ENCODE data around the gene TCF7.

Gene TCF7

DNA sequence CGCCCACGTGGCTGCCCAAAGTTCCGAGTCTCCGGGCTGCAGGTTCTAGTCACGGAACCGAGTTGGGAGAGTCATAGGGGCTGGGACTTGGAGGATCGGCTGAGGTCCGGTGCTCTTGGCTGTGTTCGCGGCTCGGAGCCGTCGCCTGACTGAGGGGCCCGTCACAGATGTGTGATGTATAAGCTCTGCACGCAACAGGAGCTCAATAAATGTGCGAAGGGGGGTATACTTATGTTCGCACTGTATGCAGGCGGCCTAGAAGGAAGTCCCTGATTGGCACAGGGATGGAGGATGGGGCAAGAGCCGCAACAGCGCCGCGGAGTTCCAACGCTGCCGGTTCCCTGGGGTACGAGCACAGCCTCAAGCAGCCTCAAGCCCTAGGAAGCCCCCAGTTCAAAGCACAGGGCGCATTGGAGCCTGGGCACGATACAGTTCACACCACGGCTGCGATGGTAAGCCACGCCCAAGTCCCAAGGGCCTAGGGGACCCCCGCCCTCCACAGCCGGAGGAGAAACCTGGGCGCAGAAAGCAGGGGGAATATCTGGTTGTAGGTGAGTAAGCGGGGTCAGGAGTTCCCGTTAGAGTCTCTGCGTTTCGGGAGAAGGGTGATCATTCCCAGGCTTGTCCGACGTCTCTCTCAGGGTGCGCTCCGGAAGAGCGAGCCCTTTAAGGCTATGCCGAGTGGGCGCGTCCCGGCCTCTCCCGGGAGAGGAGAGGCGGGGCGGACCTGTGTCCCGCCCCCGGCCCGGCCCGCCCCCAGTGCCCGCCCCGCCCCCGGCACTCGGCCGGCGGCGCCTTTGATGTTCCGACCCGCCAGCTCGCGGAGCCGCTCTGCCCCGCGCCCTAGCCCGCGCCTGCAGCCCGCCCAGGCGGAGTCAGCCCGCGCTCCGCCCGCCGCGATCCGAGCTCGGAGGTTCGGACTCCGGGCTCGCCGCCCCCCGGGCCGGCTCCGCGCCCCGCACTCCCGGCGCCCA is at the start of gene TCF7:
Gene TCF7 (plus strand): TSS at position 780 of the 974 bp plus-strand sequence. CDS start 226 bp downstream, outside the sequence.
- DNase-seq = peak; percentile 85

DNA sequence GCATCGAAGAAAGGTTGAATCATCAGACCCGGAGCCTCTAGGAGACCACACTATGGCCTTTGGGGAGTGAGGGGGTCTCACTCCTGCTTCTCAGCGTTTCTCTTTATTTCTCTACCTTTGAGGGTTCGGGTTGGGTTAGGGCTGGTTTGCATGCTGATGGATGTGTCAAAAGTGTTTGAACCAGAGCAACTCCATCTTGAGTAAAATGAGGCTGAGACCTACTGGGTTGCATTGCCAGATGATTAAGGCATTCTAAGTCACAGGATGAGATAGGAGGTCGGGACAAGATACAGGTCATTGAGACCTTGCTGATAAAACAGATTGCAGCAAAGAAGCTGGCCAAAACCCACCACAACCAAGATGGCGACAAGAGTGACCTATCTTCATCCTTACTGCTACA is 44.9 kb upstream of the TCF7 start:
- DNase-seq = no peak

DNA sequence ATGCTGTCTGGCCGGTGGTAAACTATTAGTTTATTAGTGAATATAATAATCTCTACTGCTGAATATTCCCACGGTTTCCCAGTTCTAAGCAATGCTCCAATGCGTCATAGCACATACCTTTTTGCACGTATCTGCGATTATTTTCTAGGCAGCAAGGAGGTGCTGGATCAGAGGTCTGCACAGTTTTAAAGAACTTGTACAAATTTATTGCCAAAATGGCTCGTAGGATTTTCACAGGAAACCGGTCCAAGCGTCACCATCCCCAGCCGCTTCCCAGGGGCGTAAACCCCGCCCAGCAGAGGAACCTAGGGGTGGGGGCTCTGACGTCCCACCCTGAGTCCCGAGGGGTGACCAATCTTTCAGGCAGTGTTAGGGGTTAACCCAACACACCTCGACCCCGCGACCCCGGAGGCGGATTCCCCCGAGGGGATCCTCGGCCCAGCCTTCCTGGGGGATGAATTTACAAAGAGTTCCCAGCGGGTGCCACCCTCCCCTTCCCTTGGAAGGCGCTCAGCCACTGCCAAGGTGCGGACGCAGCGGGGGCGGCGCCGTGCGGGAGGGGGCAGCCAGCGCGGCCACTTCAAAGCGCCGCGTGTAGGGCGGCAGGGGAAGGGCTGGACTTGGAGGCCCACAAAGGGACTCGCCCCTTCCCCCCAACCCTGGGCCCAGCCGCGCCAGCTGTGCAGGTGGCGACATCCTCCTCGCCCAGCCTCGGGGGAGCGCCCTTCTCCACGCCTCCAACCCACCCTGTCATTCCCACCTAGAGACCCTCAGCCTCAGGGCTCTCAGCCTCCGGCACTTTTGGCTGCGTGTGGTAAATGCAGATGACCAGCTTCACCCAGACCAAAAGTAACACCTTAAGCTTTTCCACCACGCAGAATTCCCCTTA is 43.5 kb upstream of the TCF7 start:
- DNase-seq = no peak

DNA sequence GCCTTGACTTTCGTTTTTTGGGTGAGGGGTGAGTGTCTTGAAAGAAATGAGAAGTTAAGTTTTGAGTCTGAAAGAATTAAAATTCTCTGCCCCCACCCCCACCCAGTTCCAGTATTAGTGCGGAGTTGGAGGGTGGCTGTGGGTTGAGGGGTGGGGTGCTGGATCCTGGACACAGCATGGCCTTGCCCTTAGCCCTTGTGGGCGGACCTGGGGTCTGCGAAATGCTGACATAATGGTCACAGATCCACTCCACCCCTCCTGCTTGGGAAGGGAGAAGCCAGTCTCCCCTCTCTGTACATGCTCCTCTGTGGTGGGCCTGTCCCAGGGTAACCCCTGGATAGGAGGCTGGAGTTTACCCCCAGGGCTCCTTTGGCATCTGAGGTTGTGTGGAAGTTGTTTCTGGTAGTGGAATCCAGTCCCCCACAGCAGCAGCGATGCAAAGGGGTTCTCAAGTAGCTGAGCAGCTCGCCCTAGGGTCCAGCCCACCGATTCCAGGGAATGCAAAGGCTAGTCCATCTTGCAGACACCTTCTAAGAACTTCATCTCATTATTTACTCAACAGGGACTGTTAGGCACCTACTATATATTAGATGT is 42.8 kb upstream of the TCF7 start:
- no peak for DNase-seq

DNA sequence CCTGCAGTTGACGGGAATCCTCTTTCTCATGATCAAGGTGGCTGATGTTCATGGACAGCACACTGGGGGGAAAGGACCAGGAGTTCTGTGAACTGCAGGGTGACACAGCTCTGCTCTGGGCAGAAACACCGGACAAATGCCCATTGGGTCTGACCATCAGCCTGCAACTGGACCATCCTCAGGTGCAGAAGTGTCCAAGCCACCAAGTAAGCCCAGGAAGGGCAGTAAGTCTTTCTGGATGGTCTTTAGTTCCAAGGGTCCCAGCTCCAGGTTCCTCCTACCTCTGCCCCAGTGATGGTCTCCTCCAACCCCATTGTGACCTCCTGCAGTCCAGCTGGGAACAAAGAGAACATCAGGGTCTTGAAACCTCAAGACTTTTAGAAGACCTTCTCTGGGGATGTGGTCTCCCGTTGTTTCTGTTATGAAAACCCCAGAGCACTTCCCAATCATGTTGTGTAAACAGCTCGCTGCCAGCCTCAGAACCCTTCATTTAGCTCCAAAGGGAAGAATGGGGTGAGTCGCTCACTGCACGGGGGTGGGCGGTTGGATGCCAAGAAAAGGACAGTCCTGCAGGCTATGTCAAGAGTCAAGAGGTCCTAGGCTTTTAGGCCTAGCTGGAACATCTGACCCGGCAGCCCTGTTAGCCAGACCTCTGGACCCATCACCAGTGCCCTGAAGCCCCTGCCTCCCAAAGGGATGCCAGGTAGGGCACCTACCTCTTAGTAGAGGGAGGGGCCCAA is 41.8 kb upstream of the TCF7 start:
- DNase-seq = no peak

DNA sequence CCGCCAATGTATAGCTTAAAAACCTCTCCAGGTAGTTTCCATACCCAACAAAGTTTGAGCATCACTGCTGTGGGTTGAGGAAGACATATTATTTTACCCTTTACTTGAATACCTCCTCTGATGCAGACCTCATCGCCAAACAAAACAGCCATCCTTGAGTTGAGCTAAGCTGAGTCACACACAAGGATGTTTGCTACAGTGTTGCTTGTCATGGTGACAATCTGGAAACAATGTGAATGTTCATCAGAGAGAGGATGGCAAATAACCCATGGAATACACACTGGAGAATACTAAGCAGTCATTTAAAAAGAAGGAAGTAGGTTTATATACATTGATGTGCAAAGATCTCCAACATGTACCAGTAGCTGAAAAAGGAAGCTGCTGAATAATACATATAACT is 41.1 kb upstream of the TCF7 start:
- no peak for DNase-seq

DNA sequence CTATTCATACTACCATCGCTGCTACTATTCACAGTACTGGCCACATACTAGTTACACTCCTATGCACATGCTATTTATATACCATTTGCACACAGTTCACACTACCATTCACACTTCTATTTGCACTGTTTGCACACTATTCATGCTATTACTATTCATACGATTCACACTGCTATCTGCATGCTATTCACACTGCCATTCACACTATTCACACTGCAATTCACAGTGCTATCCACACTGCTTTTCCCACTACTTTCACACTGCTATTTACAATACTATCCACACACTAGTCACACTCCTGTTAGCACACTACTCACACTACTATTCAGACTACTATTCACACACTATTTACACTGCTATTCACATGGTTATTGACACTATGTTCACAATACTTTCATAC is 39.4 kb upstream of the TCF7 start:
- DNase-seq = no peak

DNA sequence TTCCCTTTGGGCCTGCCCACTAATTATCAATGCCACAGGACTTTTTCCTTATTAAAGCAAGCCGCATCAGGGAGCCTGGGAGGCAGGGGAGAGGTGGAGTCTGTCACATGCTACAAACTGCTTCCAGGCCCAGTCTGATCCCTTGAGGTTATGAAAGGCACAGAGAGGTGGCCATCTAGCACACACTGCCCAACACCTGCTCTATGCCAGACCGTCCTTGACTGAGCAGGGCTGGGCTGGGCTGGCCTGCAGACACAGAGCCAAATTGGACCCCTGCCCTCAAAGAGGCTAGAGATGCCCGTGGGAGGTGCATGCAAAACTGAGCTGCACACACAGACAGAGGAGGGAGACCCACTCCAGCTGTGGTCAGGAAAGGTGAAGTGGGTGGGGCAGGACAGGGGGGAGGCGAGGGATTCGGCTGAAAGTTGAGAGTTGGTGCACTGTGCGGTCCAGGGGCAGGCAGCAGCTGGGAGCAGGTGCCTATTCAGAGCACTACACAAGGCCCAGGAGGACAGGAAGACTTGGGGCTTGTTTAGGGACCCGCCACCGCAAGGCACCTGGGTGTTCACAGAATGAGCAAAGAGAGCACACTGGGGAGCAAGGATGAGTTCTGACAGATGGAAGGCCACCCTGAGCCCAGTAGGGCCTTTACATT is 36.4 kb upstream of the TCF7 start:
- DNase-seq = no peak

DNA sequence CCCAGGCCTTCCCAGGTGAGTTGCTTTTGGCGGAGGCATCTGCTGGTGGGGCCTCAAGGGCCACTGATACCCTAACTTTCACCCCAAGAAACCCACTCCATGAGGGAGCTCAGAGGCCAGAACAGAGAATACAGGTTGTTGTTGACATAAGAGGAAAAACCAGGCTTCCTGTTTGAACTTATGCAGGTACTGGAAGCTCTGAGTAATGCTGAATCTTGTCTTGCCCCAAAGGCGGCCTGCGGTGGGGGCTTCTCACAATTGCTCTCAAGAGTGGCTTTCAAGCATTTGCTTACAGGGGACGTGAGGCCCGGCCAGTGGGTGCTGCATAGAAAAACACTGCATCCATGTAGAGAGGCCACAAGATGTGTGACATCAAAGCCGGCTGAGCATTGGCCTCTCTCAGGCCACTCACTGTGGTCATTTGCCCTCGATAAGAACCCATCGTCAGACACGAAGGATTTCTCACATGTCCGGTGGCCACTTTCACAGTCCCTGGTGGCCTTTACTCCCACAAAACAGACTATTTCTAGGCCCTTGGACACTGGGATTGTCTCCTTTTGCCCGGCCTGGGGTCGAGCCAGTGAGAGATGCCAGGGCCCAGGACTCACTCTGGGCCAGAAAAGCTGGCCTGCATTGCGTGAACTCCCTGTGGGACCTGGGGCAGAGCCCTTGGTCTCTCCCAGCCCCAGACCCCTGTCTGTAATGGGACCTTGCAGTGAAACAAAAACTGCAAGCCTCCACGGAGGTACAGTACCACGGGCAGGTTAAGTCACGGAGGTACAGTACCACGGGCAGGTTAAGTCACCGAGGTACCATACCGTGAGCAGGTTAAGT is 34.5 kb upstream of the TCF7 start:
- DNase-seq = no peak

DNA sequence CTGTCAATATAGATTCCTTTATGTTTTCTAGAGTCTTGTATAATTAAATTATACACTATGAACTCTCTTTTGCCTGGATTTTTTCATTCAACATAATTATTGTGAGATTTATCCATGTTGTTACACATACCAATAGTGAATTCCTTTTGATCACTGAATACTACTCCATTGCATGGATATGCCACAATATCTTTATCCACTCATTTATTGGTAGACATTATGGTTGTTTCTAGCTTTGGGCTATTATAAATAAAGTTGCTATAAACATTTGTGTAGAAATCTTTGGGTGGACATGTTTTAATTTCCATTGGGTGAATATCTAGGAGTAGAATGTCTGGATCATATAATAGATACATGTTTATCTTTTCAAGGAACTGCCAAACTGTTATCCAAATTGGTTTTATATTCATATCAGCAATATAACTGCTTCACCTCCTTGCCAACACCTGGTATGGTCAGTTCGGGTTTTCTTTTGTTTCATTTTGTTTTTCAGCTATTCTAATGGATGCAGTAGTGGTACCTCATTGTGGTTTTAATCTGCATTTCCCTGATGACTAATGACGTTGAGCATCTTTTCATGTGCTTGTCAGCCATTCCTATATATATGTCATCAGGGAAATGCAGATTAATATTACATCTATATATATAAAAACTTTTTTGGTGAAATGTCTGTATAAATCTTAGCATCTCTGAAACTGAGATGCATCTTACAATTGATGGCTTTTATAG is 32.1 kb upstream of the TCF7 start:
- DNase-seq = no peak

DNA sequence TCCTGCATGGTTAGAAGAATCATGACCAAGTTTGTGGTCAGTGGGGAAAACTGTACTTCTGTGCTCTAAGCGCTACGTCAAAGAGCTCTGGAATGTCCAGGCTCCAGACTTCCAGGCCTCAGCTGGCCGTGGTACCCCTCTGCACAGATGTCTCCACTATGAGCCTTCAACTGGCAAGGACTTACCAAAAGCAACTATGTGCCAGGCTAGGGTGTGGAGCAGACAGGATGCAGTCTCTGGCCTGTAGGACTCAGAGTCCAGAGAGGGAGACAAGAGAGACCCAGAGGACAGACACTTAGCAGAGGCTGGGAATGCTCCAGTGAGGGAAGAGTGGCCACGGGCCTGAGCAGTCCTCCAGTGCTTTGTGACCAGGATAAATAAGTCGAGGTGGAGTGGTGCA is 31.0 kb upstream of the TCF7 start:
- DNase-seq = no peak

DNA sequence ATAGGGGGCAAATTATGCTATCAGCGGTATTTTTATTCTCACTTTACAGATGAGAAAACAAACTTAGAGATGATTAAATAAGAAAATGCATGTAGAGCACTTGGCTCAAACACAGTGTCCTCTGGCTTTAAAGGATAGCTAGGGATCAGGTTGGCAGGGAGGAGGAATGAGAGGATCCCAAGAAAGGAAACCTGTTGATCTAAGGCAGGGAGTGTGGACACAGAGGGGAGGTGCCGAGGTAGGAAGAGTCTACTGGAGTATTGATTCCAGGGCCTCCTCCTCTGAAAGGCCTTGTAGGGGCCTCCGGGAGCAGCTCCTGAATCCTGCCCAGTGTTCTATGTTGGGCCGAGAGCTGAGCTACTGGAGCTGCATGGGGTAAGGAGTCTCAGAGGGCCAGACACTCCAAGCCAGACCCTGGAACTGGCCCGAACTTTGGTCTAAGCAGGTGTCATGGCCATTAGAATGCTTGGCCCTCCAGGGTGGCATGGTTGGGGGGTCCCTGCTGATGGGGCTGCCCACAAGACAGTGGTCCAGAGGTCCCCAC is 30.4 kb upstream of the TCF7 start:
- no peak for DNase-seq

DNA sequence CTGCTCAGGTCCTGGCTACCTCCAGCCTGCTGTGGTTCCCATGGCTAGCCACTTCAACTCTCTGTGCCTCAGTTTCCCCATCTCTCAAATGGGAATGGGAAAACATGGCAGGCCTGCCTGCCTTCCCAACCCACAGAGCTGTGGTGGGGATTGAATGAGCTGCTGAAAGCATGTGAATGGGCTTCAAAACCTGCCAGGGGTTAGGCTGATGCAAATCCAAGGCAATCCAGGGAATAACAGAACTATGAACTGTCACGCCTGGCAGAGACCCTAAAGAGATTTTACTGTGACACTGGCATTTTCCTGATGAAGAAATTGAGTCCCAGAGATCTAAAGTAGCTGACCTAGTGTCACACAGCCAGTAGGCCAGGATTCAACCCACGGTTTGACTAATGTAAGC is 29.9 kb upstream of the TCF7 start:
- DNase-seq = no peak

DNA sequence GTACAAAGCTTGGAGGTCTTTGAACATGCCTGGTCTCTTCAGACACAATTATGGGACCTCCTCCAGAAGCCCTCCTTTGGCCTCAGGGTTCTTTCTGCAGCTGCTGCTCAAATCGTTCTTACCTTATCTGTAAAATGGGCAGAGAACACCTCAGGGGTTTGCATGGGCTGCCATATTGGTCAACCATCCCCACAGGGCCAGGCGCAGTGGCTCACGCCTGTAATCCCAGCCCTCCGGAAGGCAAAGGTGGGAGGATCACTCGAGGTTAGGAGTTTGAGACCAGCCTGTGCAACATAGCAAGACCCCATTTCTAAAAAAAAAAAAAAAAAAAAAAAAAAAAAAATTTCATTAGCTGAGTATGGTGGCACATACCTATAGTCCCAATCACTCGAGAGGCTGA is 29.1 kb upstream of the TCF7 start:
- DNase-seq = no peak

DNA sequence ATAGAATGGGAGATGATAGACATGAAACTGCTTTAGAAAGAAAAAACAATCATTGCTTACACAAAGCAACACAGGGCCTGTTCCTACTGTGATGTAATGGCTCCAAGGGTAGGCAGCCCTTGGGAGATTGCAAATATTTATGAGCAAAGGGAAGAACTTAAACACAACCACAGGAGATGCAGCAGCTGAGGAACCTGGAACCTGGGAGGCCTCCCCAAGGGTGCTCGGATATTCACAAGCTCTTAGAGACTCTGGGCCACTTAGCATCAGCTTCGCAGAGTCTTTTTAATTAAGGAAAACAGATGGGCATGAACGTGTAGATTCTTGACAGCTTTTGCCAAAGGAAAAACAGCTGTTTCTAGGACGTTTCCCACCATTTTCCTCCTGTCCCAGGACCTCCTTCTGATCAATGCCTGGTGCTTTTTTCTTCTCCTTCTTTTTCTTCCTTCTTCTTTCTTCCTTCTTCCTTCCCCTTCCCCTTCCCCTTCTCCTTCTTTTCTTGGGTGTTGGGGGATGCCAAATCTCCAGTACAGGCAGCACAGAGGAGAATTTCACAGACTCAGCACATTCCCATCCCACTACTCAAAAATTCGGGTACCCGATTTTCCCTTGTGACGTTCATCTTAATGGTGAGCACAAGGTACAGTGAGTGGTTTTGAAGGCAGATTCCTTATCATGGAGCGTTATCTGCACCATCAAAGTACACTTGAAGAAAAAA is 28.1 kb upstream of the TCF7 start:
- DNase-seq = no peak

DNA sequence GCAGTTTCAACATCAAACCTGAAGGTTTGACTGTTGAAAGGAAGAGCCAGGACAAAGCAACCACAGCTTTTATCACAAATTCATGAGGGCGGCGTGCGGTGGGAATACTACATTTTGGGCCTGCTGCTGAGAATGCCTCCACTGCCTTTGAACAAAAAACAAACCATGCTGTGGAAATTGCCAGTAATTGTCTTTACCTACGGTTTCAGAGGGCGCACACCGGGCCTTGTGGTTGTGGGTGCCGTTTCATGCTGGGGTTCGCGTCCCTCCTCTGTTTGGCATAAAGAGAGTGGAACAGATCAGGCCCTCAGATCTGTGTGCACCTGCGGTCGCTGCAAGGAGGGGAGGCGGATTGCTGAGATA is 27.6 kb upstream of the TCF7 start:
- no peak for DNase-seq

DNA sequence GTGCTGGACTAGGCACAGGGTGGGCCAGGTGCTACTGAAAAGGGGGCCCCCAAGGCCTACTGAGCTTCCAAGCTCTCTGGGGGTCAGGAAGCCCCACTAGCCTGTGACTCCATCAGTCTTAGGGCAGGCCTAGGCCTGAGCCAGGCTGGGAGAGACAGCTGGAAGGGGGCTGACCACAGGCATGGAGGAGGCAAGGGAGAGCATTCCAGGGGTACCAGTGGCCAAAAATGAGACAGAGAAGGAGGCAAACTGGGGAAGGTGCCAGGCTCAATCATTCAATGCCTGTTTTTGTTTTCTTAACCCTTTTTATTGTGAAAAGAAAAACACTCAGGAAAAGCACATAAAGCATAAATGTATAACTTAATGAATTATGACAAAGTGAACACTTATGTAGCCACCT is 26.2 kb upstream of the TCF7 start:
- DNase-seq = no peak

DNA sequence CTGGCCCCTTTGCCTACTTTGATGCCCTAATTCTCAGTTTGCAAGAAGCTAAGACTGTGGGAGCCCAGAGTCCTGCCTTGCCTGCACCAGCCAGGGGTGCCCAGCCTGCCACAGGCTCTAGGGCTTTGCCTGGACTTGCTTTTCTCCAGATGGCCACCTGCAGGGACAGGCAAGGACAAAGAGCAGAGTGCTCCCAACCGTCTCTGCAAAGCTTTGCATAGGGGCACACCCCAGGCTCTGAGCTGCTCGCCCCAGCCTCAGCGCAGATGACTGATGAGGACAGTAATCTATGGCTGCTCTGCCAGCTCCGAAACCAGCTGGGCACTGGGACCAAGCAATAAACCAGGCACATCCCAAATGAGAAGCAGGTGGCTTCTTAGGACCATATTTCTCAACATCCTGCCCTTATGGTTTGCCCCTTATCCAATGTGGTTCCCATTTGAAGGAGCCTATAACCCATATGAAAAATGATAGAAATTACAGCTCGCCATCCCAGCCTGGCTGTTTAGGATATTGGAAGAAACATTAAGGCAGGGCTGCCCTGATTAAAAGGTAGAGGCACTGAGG is 25.4 kb upstream of the TCF7 start:
- DNase-seq = no peak

DNA sequence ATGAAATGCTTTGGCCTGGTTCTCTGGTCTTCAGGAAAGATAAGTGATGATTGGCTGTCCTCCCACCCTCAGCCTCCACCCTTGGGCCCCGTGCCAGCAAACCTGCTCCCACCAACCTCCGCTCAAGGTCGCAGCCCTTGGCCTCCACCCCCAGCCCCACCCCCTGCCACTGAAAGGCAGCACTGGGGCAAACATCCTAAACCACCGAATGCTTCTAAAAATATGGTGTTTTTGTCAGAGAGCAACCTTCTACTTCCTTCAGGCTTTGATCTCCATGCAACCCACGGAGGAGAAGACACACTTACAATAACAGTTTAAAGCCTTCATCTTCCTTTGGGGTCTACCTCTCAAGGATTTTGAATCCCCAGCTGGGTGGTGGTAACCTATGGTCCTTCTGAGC is 24.0 kb upstream of the TCF7 start:
- no peak for DNase-seq
